Suppressor macrophage treated with lipopolysaccharide for 1 hour (primary cell): Measurements from ENCODE around the gene HEBP1.
"Not testable (repeated sequence)": the region's sequence is repeated elsewhere in the genome, so short reads cannot be mapped to it uniquely, and the experiment has no call there.

Experiments
- DNase-seq, 3 donors: peaks; one replicate each; pipeline ENCODE4 v3.0.0-alpha.2; 2020 to 2022

HEBP1 gene, protein sequence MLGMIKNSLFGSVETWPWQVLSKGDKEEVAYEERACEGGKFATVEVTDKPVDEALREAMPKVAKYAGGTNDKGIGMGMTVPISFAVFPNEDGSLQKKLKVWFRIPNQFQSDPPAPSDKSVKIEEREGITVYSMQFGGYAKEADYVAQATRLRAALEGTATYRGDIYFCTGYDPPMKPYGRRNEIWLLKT

DNA sequence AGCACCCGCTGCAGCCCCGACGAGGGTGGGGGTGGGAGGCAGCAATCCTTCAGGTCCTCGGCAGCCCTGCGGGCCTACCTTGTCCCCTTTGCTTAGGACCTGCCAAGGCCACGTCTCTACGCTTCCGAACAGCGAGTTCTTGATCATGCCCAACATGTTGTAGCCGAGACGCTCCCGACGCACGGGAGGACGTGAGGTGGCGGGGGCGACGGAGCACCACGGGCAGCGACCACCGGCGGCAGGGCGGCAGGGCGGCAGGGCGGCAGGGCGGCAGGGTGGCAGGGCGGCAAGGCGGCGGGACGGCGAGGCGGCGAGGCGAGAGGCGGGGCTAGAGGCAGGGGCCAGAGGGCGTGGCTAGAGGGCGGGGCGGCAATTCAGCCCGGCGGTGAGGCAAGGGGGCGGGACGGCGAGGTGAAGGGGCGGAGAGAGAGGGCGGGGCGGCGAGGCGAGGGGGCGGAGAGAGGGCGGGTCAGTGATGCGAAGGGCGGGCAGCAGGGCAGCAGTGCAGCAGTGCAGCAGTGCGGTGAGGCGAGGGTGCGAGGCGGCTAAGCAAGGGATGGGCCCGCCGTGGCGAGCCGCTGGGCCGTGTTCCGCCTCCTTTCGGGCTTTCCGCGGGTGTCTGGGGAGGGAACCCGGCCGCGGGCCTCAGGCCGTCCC, at the start of gene HEBP1:
Gene HEBP1, minus strand, starts transcription at position 307 of the 657 bp plus-strand sequence. Its CDS starts 151 bp downstream, at position 156.
- DNase-seq = peak; percentile 93 to 99 (median 98)

DNA sequence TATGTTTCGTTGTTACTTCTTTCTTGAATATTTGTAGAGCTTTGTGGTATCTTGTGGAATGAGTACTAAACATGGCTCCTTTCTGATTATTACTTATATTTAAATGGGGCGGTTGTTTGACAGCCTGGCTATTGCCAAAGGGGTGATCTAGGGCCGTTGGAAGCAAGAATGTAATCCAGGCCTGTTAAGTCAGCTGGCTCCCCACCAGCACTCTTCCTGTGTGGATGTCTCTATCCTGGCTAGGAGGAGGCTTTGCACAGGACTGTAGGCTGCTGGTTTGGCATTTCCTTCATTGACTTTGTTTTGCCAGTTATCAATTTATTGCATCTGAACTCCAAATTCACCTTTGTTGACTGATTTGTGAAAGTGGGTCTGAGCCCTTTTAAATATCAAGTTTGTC, 49.8 kb upstream of the HEBP1 start:
- no peak for DNase-seq

DNA sequence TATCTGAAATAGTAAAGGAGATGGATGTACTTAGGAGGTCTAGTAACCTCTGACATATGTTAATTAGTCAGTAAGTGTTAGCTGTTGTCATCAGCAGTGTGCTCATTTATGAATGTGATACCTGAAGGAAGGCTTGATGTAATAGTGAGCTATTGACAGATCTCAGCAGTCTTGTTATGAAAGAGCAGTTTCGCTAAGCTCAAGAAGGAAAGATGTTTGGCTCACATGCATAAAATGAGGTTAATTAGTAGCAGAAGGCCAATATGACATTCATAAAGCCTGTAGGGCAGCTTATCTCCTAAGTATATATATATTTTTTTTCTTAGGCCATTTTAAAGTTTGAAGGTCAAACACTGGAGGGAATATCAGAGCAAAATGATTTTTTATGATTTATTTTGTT, 46.9 kb upstream of the HEBP1 start:
- DNase-seq = no peak

DNA sequence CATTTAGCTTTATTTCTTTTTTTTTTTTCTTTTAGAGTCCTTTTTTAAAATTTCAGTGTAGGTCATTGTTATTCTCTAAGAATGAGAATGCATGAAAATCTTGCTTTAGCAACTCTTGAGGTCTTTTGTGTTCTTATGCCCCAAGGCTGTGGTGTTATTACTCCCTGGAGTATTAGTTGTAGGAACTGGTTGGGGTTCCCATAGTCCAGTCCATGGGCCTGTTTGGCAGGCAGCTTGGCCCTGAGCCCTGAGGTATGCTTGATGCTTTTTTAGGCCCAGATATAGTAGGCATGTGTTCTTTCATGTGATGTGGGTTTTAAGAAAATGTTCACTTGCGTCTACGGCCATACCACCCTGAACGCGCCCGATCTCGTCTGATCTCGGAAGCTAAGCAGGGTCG, 45.8 kb upstream of the HEBP1 start:
- DNase-seq = no peak

DNA sequence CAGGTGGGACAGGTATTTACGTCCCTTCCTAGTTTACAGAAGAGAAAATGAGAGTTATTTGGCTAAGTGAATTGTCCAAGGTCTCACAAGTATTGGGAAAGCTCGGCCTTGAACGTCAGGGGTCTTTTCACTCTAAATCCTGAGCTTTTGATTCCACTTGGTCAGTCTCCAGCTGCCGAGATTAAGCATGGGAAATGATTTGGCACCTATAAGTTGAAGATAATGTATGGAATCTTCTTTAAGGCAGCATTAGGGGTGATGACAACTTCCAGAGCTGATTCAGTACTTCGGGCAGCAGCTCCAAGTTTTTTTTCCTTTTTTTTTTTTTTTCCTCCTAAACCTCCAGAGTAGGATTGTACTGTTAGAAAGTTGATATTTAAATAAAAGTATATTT, 44.8 kb upstream of the HEBP1 start:
- no peak for DNase-seq

DNA sequence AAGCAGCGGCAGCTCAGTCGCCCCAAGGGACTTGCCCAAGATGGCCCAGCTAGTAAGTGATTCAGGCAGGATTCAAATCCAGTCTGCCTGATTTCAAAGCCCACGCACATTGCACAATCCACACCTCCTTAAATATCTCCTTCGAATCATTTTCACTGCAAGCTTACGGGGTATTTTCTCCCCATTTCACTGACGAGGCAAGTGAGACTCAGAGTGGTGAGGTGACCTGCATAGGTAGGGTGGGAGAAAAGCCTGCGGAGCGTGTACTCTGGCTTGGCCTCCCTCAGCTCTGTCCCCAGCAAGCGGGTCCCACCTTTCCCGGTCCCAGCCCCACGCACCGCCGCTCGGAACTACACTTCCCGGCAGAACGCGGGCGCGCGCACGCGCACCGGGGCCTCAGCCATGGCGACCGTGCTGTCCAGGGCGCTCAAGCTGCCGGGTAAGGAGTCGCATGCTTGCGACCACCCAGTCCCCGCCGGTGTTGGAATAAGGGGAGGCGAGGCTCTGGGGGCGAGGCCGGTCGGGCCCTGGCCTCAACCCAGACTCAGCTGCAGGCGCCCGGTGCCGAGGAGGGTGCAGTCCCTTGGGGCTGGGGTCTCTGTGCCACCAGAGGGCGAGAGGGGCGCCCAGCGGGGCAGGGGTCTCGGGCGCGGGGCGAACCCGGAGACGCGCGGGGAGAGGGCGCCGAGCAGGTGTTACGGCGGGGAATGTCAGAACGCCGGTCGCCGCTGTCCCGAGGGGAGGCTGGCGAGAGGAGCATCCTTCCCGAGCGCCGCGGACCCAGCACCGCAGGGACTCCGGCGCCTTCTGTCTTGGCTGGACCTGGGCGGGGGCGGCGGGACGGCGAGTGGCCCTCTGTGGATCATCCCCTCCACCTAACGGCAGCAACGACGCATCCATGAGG, 44.2 kb upstream of the HEBP1 start, which contains the start of gene FAM234B:
Gene FAM234B, plus strand, starts transcription at position 380 of the 904 bp plus-strand sequence. Its CDS starts 23 bp downstream, at position 403.
- DNase-seq = peak; percentile 76 to 93 (median 86)

DNA sequence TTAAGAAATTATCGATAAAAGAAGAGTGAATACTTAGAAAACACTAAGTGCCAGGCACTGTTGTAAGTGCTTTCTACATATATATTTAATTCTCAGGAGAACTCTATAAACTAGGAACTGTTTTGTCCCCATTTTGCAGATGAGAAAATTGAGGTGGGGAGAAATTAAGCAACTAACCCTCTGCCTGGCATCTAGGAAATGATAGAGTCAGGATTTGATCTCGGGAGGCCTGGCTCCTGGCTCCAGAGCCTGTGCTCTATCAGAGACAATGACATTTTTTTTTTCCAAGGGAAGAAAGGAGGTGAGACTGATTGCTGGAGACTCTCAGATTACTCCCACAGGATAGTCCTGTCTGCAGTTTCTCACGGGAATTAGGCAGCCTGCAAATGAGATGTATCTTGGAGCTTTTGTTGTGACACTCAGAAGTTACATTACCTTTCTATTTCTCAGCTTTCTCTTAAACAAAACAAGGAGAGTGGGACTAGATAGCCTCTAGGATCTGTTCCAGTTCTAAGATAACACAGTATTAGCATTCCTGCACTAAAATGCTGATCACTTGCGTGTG, 42.7 kb upstream of the HEBP1 start:
- DNase-seq = no peak

DNA sequence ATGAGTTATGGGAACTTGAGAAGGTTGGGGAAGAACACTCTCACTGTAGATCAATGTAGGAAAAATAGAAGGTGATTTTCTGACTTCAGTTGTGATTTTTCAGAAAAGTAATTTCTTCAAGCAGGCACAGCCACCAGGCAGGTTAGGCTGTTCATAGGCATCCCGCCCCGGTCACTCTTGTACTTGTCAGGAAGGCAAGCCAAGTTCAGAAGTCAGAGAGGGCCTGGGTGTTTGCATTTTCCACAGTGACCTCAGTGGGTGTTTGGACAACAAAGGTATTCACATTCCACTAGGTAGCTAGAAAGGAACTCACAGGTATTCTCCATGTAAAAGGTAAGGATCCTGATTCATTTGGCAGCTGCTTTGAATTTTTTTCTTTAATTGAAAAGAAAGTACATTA, 41.2 kb upstream of the HEBP1 start:
- no peak for DNase-seq

DNA sequence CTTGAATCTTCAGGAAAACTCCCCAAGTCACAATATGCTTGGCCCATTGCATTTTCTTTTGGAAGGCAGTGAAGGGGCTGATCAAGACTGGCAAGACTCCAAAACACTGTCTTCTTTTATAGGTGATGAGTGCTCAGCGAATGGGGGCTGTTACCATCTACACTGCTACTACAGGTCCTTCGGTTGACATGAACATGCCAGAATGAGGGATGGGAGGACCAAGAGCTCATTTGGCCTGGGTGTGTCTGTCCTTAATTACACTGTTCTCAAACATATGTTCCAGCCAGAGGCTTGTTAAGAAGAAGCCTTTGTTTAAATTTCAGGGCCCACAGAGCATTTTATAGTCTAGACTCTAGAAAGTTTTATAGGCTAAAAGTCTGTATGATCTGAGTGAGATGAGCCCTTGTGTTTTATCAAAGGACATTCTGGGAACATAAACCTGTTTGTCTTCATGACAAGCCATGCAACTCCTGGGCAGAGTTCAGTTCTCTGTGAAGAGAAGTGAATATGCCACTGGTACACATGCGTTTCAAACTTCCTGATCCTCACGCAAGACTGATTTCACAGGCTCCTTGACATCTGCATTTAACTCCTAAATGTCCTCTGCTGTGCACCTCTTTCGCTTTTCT, 39.4 kb upstream of the HEBP1 start:
- DNase-seq = no peak

DNA sequence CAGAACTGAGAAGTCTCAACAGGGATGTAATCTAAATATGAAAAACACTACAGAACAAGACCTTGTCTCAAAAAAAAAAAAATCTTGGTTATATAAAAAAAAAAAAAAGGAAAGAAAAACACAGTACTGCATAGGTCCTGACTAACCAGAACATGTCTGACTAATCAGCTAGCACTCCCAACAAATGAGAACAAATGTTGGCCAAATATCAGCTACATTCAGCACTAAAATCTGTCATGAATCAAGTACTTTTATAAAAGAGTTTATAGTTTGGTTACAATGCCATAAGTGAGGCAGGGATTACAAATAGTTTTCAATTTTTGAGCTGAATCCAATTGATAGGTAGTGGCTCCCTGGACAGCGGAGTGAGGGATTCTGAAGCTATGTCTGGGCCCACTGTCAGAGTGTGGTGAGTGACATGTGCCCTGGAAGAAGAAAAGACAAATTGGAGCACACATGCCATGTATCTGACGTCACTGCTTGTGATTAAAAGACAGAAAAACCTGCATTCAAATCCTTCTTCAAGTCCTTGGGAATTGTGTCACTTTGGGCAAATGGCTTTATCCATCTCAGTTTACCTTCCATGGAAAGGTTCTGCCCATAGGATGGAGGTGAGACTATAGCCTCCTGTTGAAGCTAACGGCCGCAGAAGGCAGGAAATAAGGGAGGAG, 38.6 kb upstream of the HEBP1 start:
- no peak for DNase-seq

DNA sequence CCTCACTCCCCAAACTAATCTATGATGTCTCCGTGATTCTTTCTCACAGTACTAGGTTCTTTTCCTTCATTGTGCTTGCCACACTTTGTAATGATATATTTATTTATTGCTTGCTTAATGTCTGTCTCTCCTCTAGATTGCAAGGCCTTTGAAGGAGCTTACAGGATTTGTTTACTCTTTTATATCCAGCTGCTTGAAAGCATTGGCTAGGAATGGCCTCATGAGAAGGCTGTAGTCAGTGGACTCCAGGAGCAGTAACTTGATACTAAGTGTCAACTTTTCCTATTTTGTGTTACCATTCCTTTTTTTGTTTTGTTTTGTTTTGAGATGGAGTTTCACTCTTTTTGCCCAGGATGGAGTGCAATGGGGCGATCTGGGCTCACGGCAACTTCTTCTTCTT, 36.8 kb upstream of the HEBP1 start:
- DNase-seq = no peak

DNA sequence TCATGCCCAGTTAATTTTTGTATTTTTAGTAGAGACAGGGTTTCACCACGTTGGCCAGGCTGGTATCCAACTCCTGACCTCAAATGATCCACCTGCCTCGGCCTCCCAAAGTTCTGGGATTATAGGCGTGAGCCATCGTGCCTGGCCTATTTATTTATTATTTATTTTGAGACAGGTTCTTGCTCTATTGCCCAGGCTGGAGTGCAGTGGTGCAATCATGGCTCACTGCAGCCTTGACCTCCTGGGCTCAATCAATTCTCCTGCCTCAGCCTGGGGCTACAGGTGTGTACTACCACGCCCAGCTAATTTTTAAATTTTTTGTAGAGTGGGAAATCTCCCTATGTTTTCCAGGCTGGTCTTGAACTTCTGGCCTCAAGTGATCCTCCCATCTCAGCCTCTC, 35.3 kb upstream of the HEBP1 start:
- DNase-seq = not testable (repeated sequence)

DNA sequence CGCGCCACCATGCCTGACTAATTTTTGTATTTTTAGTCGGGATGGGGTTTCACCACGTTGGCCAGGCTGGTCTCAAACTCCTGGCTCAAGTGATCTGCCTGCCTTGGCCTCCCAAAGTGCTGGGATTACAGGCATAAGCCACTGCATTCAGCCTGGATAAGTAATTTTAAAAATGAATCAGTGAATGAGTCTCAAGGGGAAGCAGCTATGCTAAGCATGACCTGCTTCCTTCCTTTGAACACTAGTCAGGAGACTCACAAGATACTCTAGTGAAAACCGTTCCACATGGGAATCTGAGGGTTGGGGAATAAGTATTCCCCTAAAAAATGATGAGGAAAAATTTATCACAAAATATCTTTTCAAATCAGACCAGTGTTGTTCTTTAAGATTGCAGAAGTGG, 33.4 kb upstream of the HEBP1 start:
- DNase-seq = peak in 1 of 3 donors; percentile 29

DNA sequence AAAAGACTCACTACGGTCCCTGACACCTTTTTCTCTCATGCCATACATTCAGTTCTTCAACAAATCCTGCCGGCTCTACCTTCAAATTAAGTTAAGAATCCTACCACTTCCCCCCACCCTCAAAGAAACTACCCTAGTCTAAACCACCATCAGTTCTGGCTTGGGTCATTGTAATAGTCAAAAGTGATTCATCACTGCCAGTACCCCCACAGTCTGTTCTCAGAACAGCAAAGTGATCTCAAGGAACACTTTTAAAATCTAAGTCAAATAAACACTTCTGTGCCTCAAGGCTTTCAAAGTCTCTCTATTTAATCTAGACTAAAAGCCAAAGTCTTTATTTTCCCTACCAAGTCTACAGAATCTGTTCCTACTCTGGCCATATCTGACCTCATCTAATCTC, 32.1 kb upstream of the HEBP1 start:
- no peak for DNase-seq

DNA sequence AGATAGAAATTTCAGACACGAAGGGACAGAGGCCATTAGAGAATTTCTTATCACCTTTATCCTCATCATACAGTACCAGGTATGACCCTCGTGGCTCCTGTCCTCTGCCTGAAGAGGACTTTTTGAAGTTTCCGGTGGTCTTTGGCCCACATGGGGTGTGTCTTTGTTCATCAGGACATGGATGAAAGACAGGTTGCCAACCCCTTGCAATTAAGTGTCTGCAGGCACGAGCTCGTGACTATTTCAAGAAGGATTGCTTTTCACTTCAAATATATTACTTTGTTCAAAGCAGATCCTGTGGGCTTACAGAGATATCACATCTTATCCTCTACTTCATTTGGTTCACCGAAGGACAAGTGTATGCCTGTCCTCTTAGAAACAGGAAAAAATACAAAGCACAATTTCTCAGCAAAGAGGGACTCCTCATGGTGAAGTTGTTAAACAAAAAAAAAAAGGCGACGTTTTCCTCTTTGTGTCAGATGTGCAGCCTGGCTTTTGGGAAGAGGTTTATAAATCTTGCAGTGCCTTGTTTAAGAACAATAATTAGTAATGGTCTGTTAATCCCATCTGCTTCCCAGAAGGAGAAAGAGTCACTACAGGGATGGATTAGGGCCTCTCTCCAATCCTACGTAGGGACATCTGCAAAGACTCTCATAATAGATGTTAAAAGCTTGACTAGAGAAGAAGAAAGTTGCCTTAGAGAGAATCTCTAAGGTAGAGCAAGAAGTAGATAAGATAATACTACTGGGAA, 30.7 kb upstream of the HEBP1 start:
- DNase-seq = no peak

DNA sequence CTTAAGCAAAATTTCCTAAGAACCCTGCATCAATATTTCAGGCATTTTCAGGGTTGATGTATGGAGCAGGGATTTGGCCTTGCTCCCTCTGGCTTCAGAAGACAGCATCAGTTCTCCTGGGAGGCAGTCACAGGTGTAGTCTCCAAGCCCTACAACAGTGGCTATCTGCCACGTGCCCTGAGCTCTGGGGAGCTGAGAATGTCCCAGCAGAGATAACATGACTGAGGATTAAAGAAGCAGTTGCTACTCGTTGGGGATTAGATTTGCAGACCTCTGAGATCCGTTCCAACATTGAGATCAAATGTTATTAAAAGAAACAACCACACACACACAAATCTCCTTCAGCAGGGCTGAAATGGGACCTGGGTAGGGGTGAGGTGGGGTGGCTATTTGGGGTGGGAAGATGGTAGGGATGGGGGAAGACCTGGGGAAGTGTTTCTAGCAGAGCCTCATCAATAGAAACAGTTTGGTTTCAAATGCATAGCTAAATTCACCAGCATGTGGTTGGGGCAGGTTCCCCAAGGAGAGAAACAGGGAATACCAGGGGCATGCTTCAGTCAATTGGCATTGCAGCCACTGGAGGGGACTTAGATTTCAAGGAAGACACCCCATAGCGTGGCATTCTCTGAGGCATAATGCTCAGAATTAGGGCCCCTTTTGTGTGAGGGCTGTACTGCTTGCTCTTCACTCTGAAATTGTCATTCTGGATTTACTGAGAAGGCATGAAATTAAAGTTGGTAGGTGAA, 28.9 kb upstream of the HEBP1 start:
- no peak for DNase-seq

DNA sequence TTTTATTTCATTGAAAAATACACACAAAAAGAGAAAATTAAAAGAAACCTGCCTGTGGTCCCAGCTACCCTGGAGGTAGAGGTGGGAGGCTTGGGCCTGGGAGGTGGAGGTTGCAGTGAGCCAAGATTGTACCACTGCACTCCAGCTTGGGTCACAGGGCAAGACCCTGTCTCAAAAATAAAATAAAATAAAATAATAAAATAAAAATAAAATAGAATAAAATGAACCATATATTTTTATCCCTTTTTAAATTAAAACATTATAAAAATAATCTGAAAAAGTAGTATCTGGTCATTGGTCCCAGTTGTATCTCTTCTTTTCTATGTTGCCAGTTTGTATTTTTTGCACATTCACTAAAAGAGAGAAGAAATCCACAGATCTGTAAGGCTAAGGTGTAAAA, 27.4 kb upstream of the HEBP1 start:
- DNase-seq = no peak

DNA sequence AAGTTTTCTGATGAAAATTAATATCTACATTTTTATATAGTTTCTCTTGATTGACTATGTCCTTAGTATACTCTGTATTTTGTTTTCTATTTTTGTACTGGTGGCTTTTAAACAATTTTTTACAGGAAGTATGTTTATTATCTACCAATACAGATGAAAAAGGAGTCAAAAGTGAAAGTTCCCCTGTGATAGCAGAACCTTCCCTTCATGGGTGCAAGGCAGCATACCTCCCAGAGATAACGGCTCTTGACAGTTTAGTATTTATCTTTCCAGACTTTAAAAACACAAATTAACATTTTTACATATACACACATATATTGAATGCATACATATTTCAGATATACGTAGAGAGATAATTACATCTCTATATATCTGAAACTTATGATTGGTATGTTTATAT, 27.0 kb upstream of the HEBP1 start:
- DNase-seq = no peak

DNA sequence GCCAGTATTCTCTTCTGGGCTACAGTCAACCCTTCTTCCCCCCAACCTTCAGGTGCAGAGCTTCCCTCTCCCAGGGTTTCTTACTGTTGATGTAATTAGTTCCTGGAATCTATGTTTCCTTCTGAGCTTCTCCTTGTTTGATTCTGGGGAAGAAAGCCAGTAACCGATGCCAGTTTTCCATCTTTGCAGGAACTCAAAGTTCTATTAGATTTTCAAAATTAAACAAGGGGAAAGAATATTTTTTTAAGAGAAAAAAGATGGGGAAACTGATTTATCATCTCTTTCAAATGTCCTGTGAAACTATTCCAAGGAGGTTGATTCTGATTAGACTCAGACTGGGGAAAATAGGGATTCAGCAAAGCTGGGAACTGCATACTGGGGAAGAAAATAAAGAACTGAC, 26.2 kb upstream of the HEBP1 start:
- no peak for DNase-seq

DNA sequence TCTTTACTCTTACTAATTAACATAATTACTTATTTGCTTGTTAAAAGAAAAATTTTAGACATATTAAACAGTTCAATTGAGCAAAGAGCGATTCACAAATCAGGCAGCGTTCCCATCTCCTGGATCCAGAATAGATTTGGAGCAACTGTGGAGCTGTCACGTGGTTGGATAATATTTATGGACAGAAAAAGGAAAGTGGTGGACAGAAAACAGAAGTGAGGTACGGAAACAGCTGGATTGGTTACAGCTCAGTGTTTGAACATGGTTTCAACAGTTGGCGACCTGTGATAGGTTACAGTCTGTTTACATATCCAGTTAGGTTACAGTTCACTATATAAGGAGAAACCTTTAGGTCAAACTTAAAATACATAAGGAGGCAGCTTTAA, 24.5 kb upstream of the HEBP1 start:
- peak in 2 of 3 donors; percentile 48 to 49 for DNase-seq
